NCI-H2196 (cell line): Measurements from ENCODE around the gene HOXA2.
A peak's percentile ranks its signal among the peaks of the same experiment; 100 is the strongest.

Source experiments
- DNase-seq: peaks from one replicate; lab custom pipeline; 2025; ENCODE audit not compliant: unreplicated experiment; lab: John Stamatoyannopoulos, UW

The HOXA2 gene

DNA sequence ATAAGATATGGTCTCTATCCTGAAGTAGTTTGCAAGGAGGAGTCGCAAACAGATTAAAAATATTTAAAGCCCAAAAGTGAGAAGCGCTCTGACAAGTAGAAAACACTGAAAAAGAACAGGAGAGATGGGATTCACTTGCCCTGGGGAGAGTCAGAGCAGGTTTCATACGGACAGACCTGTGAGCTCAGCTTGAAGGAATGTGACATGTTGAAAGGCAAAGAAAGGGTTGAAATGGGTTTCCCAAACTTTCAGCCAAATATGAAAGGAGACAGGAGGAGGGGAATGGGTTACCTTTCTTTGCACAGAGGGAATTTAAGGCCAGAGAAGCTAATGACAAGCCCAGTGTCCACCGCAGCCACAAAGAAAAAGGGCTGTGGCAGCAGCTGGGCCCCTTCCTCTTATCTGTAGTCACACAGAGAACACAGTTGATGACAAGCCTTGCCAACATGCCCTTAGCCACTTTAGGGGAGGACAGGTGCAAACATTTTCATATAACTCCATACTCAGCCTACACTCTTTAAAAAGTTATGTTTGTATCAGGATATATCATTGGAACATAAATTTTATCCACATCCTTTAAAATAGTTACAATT, 21.5 kb downstream of the HOXA2 start:
- no peak for DNase-seq

DNA sequence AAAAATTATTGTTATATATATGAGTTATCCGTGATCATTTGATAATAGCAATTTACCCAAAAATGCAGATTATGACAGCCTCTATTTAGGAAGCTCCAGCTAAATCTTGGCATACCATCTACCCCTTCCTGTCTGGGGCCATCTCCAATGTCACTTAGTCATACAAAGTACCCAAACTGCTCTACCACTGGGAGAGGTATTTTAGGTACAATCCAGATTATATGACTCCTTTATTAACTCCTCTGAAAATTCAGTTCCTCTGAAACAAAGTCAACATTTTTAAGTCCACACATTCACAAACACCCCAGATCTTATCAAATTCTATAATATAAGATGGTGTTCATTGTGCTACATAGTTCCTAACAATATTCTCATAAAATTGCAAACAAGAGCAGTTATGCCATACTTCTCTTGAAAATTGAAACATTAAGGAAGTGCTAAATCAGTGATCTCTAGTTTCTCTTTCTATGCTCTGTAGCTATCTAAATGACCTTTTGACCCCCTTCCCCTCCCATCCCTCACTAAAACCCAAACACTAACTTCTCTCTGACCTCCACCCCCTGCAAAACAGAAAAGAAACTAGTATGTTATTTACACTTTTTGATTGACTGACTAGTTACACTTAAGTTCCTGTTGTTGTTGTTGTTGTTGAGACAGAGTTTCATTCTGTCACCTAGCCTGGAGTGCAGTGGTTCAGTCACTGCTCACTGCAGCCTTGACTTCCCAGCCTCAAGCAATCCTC, 23.1 kb downstream of the HOXA2 start:
- DNase-seq = no peak

DNA sequence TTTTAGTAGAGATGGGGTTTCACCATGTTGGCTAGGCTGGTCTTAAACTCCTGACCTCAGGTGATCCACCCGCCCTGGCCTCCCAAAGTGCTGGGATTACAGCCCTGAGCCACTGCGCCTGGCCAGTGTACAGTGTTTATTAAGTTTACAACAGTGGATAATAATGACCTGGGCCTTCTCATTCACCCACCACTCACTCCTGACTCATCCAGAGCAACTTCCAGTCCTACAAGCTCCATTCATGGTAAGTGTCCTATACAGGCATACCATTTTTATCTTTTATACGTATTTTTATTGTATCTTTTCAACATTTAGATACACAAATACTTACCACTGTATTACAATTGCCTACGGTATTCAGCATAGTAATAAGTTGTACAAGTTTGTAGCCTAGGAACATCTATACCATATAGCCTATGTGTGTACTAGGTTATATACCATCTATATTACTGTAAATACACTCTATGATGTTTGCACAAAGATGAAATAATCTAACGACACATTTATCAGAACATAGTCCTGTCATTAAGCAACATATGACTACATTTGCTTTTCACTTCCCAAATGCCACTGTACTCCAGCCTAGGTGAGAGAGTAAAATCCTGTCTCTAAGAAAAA, 23.8 kb downstream of the HOXA2 start:
- DNase-seq = no peak

DNA sequence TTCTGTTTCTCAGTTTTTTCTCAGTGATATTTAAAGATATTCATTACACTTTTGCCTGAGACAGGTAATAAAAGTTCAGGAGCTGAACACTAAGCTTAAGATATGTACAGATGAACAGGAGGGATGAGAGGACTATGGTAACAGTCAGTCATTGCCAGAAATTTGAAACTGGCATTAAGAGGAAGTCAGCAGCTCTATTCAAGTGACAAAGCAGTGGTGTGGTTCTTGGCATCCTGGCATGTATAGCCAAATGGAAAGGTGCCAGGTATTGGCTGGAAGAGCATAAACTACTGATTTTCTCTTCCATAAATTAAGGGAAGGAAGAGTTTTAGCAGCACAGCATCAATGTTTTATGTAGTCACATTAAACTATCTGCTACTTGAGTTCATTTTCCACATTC, 29.4 kb downstream of the HOXA2 start:
- peak; percentile 52 for DNase-seq

DNA sequence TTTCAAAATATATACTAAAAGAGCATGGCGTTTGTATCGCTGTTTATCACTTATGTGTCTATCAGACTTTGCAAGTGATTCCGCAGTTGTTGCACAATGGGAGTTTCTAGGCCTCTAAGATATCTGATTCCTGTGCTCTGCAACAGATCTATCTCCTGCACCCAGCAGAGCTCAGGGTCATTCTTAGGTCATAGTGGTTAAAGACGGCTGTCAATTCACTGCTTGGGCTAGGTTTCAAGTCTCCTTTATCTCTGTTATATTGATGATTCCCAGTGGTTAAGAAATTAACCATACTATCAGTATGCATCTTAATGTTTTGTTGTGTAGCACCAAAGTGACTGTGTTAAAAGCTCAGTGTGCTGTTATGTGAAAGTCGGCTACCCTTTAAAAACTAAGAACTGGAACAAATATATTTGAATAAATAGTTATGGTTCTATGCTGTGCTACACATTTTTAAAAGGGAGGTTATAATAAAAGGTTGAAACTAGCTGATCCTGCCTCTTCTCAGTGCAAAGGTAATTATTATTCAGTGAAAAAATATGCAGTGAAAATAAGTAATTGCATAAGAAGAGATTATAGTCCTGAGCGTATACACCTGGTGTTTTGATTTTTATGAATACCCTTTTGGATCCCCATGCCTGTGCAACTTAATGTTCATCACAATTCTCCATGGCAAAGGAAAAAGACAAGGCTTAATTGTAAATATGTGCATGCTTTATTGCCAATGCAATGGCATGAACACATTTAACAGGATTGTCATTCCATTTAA, 30.7 kb downstream of the HOXA2 start:
- DNase-seq = no peak

DNA sequence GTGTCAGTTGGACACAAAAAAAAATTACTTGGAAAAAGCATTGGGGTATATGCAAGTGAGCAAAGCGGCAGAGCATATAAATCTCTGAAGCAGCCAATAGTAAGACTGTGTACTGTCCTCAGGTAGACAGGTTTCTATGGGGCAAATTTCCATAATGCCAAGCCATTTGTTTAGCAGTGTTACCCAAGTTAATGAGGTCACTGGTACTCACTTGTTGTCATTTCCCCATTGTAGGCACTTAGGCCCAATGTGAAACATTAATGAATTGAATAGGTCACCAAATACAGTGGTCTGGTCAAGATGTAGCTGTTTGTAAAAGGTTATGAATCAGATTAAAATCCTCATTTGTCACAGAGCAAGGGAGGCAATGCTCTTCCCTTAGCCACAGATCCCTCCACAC, 34.2 kb downstream of the HOXA2 start:
- no peak for DNase-seq

DNA sequence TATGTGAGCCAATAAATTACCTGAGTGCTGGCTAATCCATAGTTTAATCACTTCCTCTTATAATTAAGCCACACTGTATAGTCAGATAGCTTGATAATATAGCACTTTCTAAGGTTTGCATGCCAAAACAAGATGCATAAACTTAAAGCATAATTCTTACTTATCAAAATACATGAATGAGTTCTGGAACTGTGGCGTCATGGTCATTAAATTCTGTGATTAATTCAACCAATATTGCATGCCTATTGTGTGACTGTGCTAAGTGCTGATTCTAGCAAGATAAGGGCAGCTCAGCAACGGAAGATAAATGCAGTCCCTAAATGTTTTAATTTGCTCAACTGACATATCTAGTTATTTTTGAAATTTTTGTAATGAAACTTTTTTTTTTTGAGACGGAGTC, 36.3 kb downstream of the HOXA2 start:
- no peak for DNase-seq

DNA sequence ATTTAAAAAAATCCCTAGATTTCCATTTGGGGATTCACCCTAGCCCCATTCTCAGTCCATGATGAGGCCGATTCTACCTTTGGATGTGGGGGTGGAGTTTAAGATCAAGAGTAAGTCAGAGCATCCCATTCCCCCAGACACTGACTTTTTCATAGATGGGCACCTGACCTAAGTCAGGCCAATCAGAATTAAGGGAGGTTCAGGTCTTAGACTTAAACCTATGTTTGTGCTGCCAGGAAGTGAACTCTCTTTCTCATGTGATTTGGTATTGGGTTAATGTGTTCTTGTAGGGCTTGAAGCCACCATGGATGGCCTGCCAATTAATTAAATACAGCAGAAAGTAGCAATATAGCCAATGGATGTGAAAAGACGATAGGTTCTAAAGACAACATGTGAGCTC, 36.8 kb downstream of the HOXA2 start:
- DNase-seq = no peak

DNA sequence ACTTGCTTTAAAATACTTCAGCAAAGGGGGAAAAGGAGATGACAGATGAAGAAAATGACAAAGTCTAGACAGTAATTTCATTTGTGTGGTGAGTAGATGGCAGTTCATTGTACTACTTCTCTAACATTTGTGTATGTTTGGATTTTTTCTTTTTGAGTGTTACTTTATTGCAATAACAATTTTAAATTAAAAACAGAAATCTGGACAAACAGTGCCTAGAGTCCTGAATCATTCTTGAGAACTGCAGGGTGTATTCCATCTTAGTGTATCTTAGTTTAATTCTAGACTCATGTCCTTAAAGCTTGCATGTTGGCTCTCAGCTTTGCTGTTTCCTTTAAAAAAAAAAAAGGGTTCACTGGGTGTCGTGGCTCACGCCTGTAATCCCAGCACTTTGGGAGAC, 37.8 kb downstream of the HOXA2 start:
- no peak for DNase-seq

DNA sequence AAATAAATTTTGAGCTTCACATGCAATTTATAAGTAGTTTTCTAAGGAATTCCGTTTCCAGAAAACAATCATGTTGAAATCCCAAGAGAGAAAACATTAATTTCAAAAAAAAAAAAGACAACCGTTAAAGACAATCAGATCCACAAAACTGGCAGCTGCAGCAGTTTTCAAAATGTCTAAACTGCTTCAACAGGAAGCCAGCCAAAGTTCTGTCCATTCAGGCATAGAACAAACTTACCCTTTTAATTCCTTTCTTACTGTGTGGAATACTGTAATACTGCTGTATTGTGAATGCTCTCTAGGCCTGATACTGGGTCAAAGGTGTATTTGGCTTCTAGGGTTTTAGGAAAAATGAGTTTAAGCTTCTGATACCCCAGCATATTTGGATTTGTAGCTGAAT, 38.3 kb downstream of the HOXA2 start:
- DNase-seq = no peak

DNA sequence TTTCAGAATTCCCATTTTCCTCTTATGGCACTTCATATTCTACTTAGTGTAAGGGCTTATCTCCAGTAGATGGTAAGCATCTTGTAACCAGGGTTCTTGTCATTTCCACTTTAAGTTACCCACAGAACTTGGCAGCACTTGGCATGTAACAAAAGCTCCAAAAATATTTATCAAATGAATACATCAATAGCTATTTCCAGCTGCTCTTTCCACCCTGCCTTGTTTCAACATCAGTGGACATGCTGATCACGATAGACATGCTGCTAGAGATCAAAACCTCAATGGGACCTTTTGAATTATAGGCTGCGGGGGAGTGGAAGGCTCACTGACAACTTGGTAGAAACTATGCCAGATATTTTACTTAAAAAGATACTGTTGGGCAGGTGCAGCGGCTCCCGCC, 39.5 kb downstream of the HOXA2 start:
- DNase-seq = no peak

DNA sequence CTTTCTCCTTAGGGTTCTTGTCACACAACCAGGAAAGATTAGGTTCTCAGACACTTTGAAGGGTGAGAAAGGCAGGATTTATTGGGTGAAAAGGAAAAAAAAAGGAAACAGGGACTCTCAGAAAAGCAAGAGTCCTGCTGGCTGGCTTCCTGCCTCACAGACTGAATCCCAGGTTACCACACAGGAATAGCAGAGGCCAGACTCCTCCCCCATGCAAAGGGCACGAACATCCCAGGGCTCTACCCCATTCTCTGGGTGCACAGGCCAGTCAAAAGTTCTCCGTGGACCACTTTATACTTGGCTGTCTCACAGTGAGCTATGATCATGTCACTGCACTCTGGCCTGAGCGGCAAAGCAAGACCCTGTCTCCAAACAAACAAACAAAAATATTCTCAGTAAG, 49.3 kb downstream of the HOXA2 start:
- no peak for DNase-seq

DNA sequence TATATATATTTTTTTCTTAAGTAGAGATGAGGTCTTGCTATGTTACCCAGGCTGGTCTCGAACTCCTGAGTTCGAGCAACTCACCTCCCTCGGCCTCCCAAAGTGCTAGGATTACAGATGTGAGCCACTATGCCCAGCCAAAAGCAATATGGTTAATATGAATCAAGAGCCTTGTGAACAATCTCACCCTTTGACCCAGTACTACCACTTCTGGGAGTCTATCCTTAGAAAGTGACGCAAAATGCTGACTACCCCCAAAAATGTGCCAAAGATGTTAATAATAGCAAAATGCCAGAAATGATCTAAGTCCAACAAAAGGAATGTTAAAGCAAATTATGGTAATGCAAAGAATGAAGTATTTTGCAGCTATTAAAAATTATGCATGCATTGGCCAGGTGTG, 51.0 kb downstream of the HOXA2 start:
- DNase-seq = no peak
